Mesenchymal stem cell (in vitro differentiated cells and primary cell): Measurements from ENCODE around the gene C10orf143.

Experiments used
- DNase-seq: peaks from one replicate; pipeline ENCODE4 v3.0.0-alpha.2; 2013
- H2AFZ ChIP-seq: one replicate; pipeline ENCODE4 v1.6.1; 2013; ENCODE audit warnings: low read depth, mild to moderate bottlenecking, control low read depth, inconsistent platforms, low read length, moderate library complexity
- H2AK5ac ChIP-seq: 2 replicates; pipeline ENCODE4 v1.6.1; 2013; ENCODE audit warnings: low read length, moderate library complexity, mild to moderate bottlenecking, inconsistent platforms; ENCODE audit not compliant: severe bottlenecking
- H2BK120ac ChIP-seq: one replicate; pipeline ENCODE4 v1.6.1; 2013; ENCODE audit warnings: low read depth, mild to moderate bottlenecking, inconsistent platforms, low read length, moderate library complexity
- H2BK12ac ChIP-seq, 2 experiments: one replicate each; pipeline ENCODE4 v1.6.1; 2013; ENCODE audit warnings: inconsistent platforms in 2 of 2, low read length in 2 of 2, mild to moderate bottlenecking in 2 of 2, moderate library complexity in 2 of 2, control low read depth in 1 of 2
- H2BK15ac ChIP-seq: one replicate; pipeline ENCODE4 v1.6.1; 2013; ENCODE audit warnings: mild to moderate bottlenecking, low read depth, inconsistent platforms; ENCODE audit not compliant: poor library complexity, severe bottlenecking
- H2BK5ac ChIP-seq: 2 replicates; pipeline ENCODE4 v1.6.1; 2013; ENCODE audit warnings: low read depth, mild to moderate bottlenecking, low read length, control low read depth, inconsistent platforms; ENCODE audit not compliant: poor library complexity, severe bottlenecking
- H3K14ac ChIP-seq, 2 experiments: one replicate each; pipeline ENCODE4 v1.6.1; 2013; ENCODE audit warnings: inconsistent platforms in 2 of 2, low read length in 2 of 2, control low read depth in 1 of 2, mild to moderate bottlenecking in 1 of 2, moderate library complexity in 1 of 2
- H3K18ac ChIP-seq, 2 experiments: one replicate each; pipeline ENCODE4 v1.6.1; 2013; ENCODE audit warnings: inconsistent platforms in 2 of 2, low read length in 2 of 2, control low read depth in 1 of 2, low read depth in 1 of 2, mild to moderate bottlenecking in 1 of 2
- H3K23ac ChIP-seq, 2 experiments: one replicate each; pipeline ENCODE4 v1.6.1; 2013; ENCODE audit warnings: inconsistent platforms in 2 of 2, low read length in 2 of 2, mild to moderate bottlenecking in 2 of 2, moderate library complexity in 2 of 2, control low read depth in 1 of 2
- H3K27ac ChIP-seq: 2 replicates; pipeline ENCODE4 v1.5.1; 2013; ENCODE audit warnings: mild to moderate bottlenecking, moderate library complexity, low read length, control low read depth, inconsistent platforms; ENCODE audit not compliant: poor library complexity, severe bottlenecking
- H3K27me3 ChIP-seq, 2 experiments: 2 replicates each; pipeline versions ENCODE4 v1.6.1 to v1.7.0; 2013; ENCODE audit warnings: low read length in 2 of 2, mild to moderate bottlenecking in 2 of 2, moderate library complexity in 2 of 2, control low read depth in 1 of 2, inconsistent platforms in 1 of 2; ENCODE audit not compliant: control insufficient read depth in 1 of 2, insufficient read depth in 1 of 2
- H3K36me3 ChIP-seq, 2 experiments: 2 replicates each; pipeline versions ENCODE4 v1.6.1 to v1.7.0; 2013; ENCODE audit warnings: low read length in 2 of 2, control low read depth in 1 of 2, inconsistent platforms in 1 of 2, low read depth in 1 of 2, mild to moderate bottlenecking in 1 of 2; ENCODE audit not compliant: insufficient read depth in 2 of 2, control insufficient read depth in 1 of 2
- H3K4ac ChIP-seq, 2 experiments: one replicate each; pipeline ENCODE4 v1.6.1; 2013; ENCODE audit warnings: inconsistent platforms in 2 of 2, low read length in 2 of 2, mild to moderate bottlenecking in 2 of 2, moderate library complexity in 2 of 2, control low read depth in 1 of 2, low read depth in 1 of 2
- H3K4me1 ChIP-seq: 2 replicates; pipeline ENCODE4 v1.6.1; 2013; ENCODE audit warnings: low read depth, low read length, control low read depth; ENCODE audit not compliant: control insufficient read depth, insufficient read depth
- H3K4me2 ChIP-seq: 2 replicates; pipeline ENCODE4 v1.6.1; 2013; ENCODE audit warnings: low read length, mild to moderate bottlenecking, inconsistent platforms; ENCODE audit not compliant: poor library complexity, severe bottlenecking
- H3K4me3 ChIP-seq, 2 experiments: 2 replicates each; pipeline versions ENCODE4 v1.5.1 to v1.7.0; 2013; ENCODE audit warnings: low read length in 2 of 2, mild to moderate bottlenecking in 2 of 2, control low read depth in 1 of 2, low read depth in 1 of 2; ENCODE audit not compliant: insufficient read depth in 1 of 2
- H3K79me1 ChIP-seq: replicated peaks from 2 replicates; pipeline ENCODE4 v1.6.1; 2013; ENCODE audit warnings: mild to moderate bottlenecking, control low read depth, low read length, inconsistent platforms; ENCODE audit not compliant: poor library complexity, severe bottlenecking
- H3K9ac ChIP-seq: 2 replicates; pipeline ENCODE4 v1.7.0; 2013; ENCODE audit warnings: mild to moderate bottlenecking, low read length, moderate library complexity
- H3K9me3 ChIP-seq: 2 replicates; pipeline ENCODE4 v1.7.0; 2013; ENCODE audit warnings: mild to moderate bottlenecking, low read length; ENCODE audit not compliant: control insufficient read depth
- H4K8ac ChIP-seq: one replicate; pipeline ENCODE4 v1.6.1; 2013; ENCODE audit warnings: inconsistent platforms, mild to moderate bottlenecking, low read length, moderate library complexity
- H4K91ac ChIP-seq: one replicate; pipeline ENCODE4 v1.6.1; 2013; ENCODE audit warnings: mild to moderate bottlenecking, low read length, inconsistent platforms
- WGBS: methylation state at CpG from one replicate; pipeline ENCODE4 v1.1.7; 2013; ENCODE audit warnings: mixed read lengths; 5-methylcytosine and 5-hydroxymethylcytosine counted together

Gene C10orf143

GRCh38 chr10:130062201-130062600, 48.4 kb downstream of the C10orf143 start:
- H2AFZ ChIP-seq, result no peak overlapping the region
- no peak overlapping the region for H2BK5ac ChIP-seq
- H4K8ac ChIP-seq, result no peak overlapping the region
- DNase-seq, result no peak
- H2BK15ac ChIP-seq, result no peak overlapping the region
- H3K9me3 ChIP-seq, result no peaks in the 10 kb centered on the region
- WGBS, result 82% methylated on average over 3 of the region's 3 CpGs
- H3K79me1 ChIP-seq, result no peaks in the 10 kb centered on the region
- no peak overlapping the region for H3K23ac ChIP-seq
- H3K4ac ChIP-seq, result no peak overlapping the region
- H2BK12ac ChIP-seq, result no peak overlapping the region
- no peaks in the 10 kb centered on the region for H3K36me3 ChIP-seq
- no peak overlapping the region for H3K27ac ChIP-seq
- H3K4me3 ChIP-seq, result no peak overlapping the region
- no peak overlapping the region for H2BK120ac ChIP-seq
- H4K91ac ChIP-seq, result no peak overlapping the region
- no peak overlapping the region for H2AK5ac ChIP-seq
- no peak overlapping the region for H3K18ac ChIP-seq
- no peak overlapping the region for H3K14ac ChIP-seq
- no peak overlapping the region for H3K9ac ChIP-seq
- H3K27me3 ChIP-seq, result no peaks in the 10 kb centered on the region
- no peaks in the 10 kb centered on the region for H3K4me1 ChIP-seq
- no peak overlapping the region for H3K4me2 ChIP-seq

- no peaks in the 10 kb centered on the region for H3K27me3 ChIP-seq
- WGBS, result 70% methylated on average over 5 of the region's 6 CpGs
- no peaks in the 10 kb centered on the region for H3K4me1 ChIP-seq
- H4K91ac ChIP-seq, result no peak overlapping the region
- H2BK12ac ChIP-seq, result no peak overlapping the region
- no peak overlapping the region for H3K9ac ChIP-seq
- no peak overlapping the region for H2BK15ac ChIP-seq
- no peak overlapping the region for H3K18ac ChIP-seq
- no peak overlapping the region for H3K4me3 ChIP-seq
- H2BK120ac ChIP-seq, result no peak overlapping the region
- DNase-seq, result no peak
- H2AK5ac ChIP-seq, result no peak overlapping the region
- H3K79me1 ChIP-seq, result no peaks in the 10 kb centered on the region
- no peak overlapping the region for H3K23ac ChIP-seq
- H4K8ac ChIP-seq, result no peak overlapping the region
- H2AFZ ChIP-seq, result no peak overlapping the region
- no peaks in the 10 kb centered on the region for H3K9me3 ChIP-seq
- no peaks in the 10 kb centered on the region for H3K36me3 ChIP-seq
- no peak overlapping the region for H2BK5ac ChIP-seq
- no peak overlapping the region for H3K27ac ChIP-seq
- no peak overlapping the region for H3K14ac ChIP-seq
- no peak overlapping the region for H3K4me2 ChIP-seq
- no peak overlapping the region for H3K4ac ChIP-seq
Observed at GRCh38 chr10:130061760-130062159, 48.9 kb downstream of the C10orf143 start.

- Histone ChIP-seq H2BK15ac (no peak overlapping the region), H3K36me3 (no peaks in the 10 kb centered on the region), H2AFZ (no peak overlapping the region), H3K4me3 (no peak overlapping the region), H2BK5ac (no peak overlapping the region), H2BK12ac (no peak overlapping the region), H2AK5ac (no peak overlapping the region), H2BK120ac (no peak overlapping the region), H3K4ac (no peak overlapping the region), H3K4me1 (no peaks in the 10 kb centered on the region), H3K27me3 (no peaks in the 10 kb centered on the region), H3K18ac (no peak overlapping the region), H3K27ac (no peak overlapping the region), H4K91ac (no peak overlapping the region), H3K9me3 (peaks cover 13% of the 10 kb centered on the region), H3K23ac (no peak overlapping the region), H3K9ac (no peak overlapping the region), H3K4me2 (no peak overlapping the region), H3K79me1 (no peaks in the 10 kb centered on the region), H3K14ac (no peak overlapping the region), H4K8ac (no peak overlapping the region)
- DNase-seq, result no peak
- 78% methylated on average over 3 of the region's 3 CpGs for WGBS
Observed at GRCh38 chr10:130054021-130054420, 56.6 kb downstream of the C10orf143 start.

GRCh38 chr10:130053561-130053960, 57.1 kb downstream of the C10orf143 start:
- H2BK15ac ChIP-seq, result no peak overlapping the region
- H3K79me1 ChIP-seq, result no peaks in the 10 kb centered on the region
- no peak overlapping the region for H3K4me2 ChIP-seq
- H2BK120ac ChIP-seq, result no peak overlapping the region
- no peak overlapping the region for H4K8ac ChIP-seq
- no peaks in the 10 kb centered on the region for H3K36me3 ChIP-seq
- H3K4ac ChIP-seq, result no peak overlapping the region
- no peak overlapping the region for H4K91ac ChIP-seq
- H3K18ac ChIP-seq, result no peak overlapping the region
- H3K27ac ChIP-seq, result no peak overlapping the region
- no peak overlapping the region for H3K4me3 ChIP-seq
- no peak overlapping the region for H3K9ac ChIP-seq
- H3K9me3 ChIP-seq, result peaks cover 13% of the 10 kb centered on the region
- H2BK12ac ChIP-seq, result no peak overlapping the region
- no peak overlapping the region for H2BK5ac ChIP-seq
- no peaks in the 10 kb centered on the region for H3K27me3 ChIP-seq
- no peak overlapping the region for H3K14ac ChIP-seq
- WGBS, result 74% methylated on average over 11 of the region's 11 CpGs
- no peak overlapping the region for H2AK5ac ChIP-seq
- H3K4me1 ChIP-seq, result no peaks in the 10 kb centered on the region
- no peak for DNase-seq
- H2AFZ ChIP-seq, result no peak overlapping the region
- no peak overlapping the region for H3K23ac ChIP-seq
